ENCODE results near the gene POLDIP3.
A peak's percentile ranks its signal among the peaks of the same experiment; 100 is the strongest.

The POLDIP3 gene

GRCh38 chr22:42643634-42644421 lies 29.1 kb upstream of the POLDIP3 start:
- TF ChIP-seq CTCF (IDR thresholded peaks at IDR 0.05; ENCODE audit: insufficient read depth, low read length, poor library complexity, severe bottlenecking): no peak
- H3K4me3 ChIP-seq (replicated peaks; ENCODE audit: low read depth, low read length): no peak overlapping the region
- no peak for DNase-seq (ENCODE audit: extremely low read depth, insufficient read length)
- H3K27me3 ChIP-seq (replicated peaks; ENCODE audit: control insufficient read depth, insufficient read depth, low read length): no peaks in the 10 kb centered on the region
- peaks cover 5% of the 10 kb centered on the region for H3K36me3 ChIP-seq (ENCODE audit: control insufficient read depth, insufficient read depth, low read length)

GRCh38 chr22:42642806-42643633 lies 28.3 kb upstream of the POLDIP3 start:
- Histone ChIP-seq H3K36me3 (ENCODE audit: control insufficient read depth, insufficient read depth, low read length) (peaks cover 5% of the 10 kb centered on the region), H3K4me3 (replicated peaks; ENCODE audit: low read depth, low read length) (no peak overlapping the region), H3K27me3 (replicated peaks; ENCODE audit: control insufficient read depth, insufficient read depth, low read length) (no peaks in the 10 kb centered on the region)
- TF ChIP-seq CTCF (IDR thresholded peaks at IDR 0.05; ENCODE audit: insufficient read depth, low read length, poor library complexity, severe bottlenecking): no peak
- peak; percentile 42 for DNase-seq (ENCODE audit: extremely low read depth, insufficient read length)

- no peak for DNase-seq (ENCODE audit: extremely low read depth, insufficient read length)
- no peak overlapping the region for H3K4me3 ChIP-seq (replicated peaks; ENCODE audit: low read depth, low read length)
- H3K36me3 ChIP-seq (ENCODE audit: control insufficient read depth, insufficient read depth, low read length): peaks cover 5% of the 10 kb centered on the region
- no peaks in the 10 kb centered on the region for H3K27me3 ChIP-seq (replicated peaks; ENCODE audit: control insufficient read depth, insufficient read depth, low read length)
- no peak for TF ChIP-seq CTCF (IDR thresholded peaks at IDR 0.05; ENCODE audit: insufficient read depth, low read length, poor library complexity, severe bottlenecking)
These were observed 27.2 kb upstream of the POLDIP3 start for GRCh38 chr22:42641801-42642413.

- H3K36me3 ChIP-seq (ENCODE audit: control insufficient read depth, insufficient read depth, low read length): peaks cover 8% of the 10 kb centered on the region
- H3K4me3 ChIP-seq (replicated peaks; ENCODE audit: low read depth, low read length): no peak overlapping the region
- TF ChIP-seq CTCF (IDR thresholded peaks at IDR 0.05; ENCODE audit: insufficient read depth, low read length, poor library complexity, severe bottlenecking): no peak
- H3K27me3 ChIP-seq (replicated peaks; ENCODE audit: control insufficient read depth, insufficient read depth, low read length): no peaks in the 10 kb centered on the region
- no peak for DNase-seq (ENCODE audit: extremely low read depth, insufficient read length)
These were observed 25.0 kb upstream of the POLDIP3 start for GRCh38 chr22:42639541-42640241.

- Histone ChIP-seq H3K36me3 (ENCODE audit: control insufficient read depth, insufficient read depth, low read length) (peaks cover 8% of the 10 kb centered on the region), H3K4me3 (replicated peaks; ENCODE audit: low read depth, low read length) (no peak overlapping the region), H3K27me3 (replicated peaks; ENCODE audit: control insufficient read depth, insufficient read depth, low read length) (no peaks in the 10 kb centered on the region)
- no peak for DNase-seq (ENCODE audit: extremely low read depth, insufficient read length)
- TF ChIP-seq CTCF (IDR thresholded peaks at IDR 0.05; ENCODE audit: insufficient read depth, low read length, poor library complexity, severe bottlenecking): no peak
These were observed 22.9 kb upstream of the POLDIP3 start for GRCh38 chr22:42637555-42637954.
